ACC112 (cell line): ENCODE measurements around the gene LSAMP.

Experiments used
- H2AFZ ChIP-seq: fragments of 200-600 bp; sonication (generic); one replicate; pipeline ENCODE4 v1.6.0; 2017; ENCODE audit warnings: antibody characterized with exemption, low read length; ENCODE audit not compliant: unreplicated experiment
- H3K27ac ChIP-seq: fragments of 200-600 bp; sonication (generic); 2 replicates; pipeline ENCODE4 v1.5.1; 2014; ENCODE audit warnings: low read depth, mild to moderate bottlenecking, antibody characterized with exemption, low read length, moderate library complexity
- H3K27me3 ChIP-seq: fragments of 200-600 bp; sonication (generic); 2 replicates; pipeline ENCODE4 v1.6.1; 2014; ENCODE audit warnings: mild to moderate bottlenecking, antibody characterized with exemption, low read length, moderate library complexity, mixed read lengths; ENCODE audit not compliant: insufficient read depth
- H3K36me3 ChIP-seq: fragments of 200-600 bp; sonication (generic); 2 replicates; pipeline ENCODE4 v1.6.1; 2016; ENCODE audit warnings: mild to moderate bottlenecking, antibody characterized with exemption, low read length, moderate library complexity, mixed read lengths; ENCODE audit not compliant: insufficient read depth
- H3K4me1 ChIP-seq: fragments of 200-600 bp; sonication (generic); one replicate; pipeline ENCODE4 v1.6.1; 2016; ENCODE audit warnings: low read length, mixed read lengths; ENCODE audit not compliant: insufficient read depth, unreplicated experiment, control insufficient read depth
- H3K4me3 ChIP-seq: fragments of 200-600 bp; sonication (generic); 2 replicates; pipeline ENCODE4 v1.5.1; 2014; ENCODE audit warnings: mild to moderate bottlenecking, low read depth, low read length
- H3K79me2 ChIP-seq: fragments of 200-600 bp; sonication (generic); one replicate; pipeline ENCODE4 v1.6.0; 2016; ENCODE audit warnings: low read length; ENCODE audit not compliant: control insufficient read depth, unreplicated experiment, insufficient read depth

The LSAMP gene

GRCh38 chr3:116114586-116114985 lies 330.7 kb downstream of the LSAMP start:
- no peaks in the 10 kb centered on the region for H3K36me3 ChIP-seq
- H3K4me1 ChIP-seq, result no peaks in the 10 kb centered on the region
- H2AFZ ChIP-seq, result no peak overlapping the region
- no peaks in the 10 kb centered on the region for H3K27me3 ChIP-seq
- no peaks in the 10 kb centered on the region for H3K79me2 ChIP-seq
- no peak overlapping the region for H3K4me3 ChIP-seq
- no peak overlapping the region for H3K27ac ChIP-seq

- no peaks in the 10 kb centered on the region for H3K4me1 ChIP-seq
Observed at GRCh38 chr3:116112696-116113095, 332.6 kb downstream of the LSAMP start.

GRCh38 chr3:116111765-116112164 lies 333.5 kb downstream of the LSAMP start:
- no peaks in the 10 kb centered on the region for H3K27me3 ChIP-seq
- H3K4me3 ChIP-seq, result no peak overlapping the region
- no peaks in the 10 kb centered on the region for H3K4me1 ChIP-seq
- H3K36me3 ChIP-seq, result no peaks in the 10 kb centered on the region
- no peak overlapping the region for H2AFZ ChIP-seq
- H3K27ac ChIP-seq, result no peak overlapping the region
- H3K79me2 ChIP-seq, result no peaks in the 10 kb centered on the region

More at GRCh38 chr3:116112696-116113095, 332.6 kb downstream of the LSAMP start:
- Histone ChIP-seq H3K27ac (no peak overlapping the region), H3K79me2 (no peaks in the 10 kb centered on the region), H3K36me3 (no peaks in the 10 kb centered on the region), H2AFZ (no peak overlapping the region), H3K4me3 (no peak overlapping the region), H3K27me3 (no peaks in the 10 kb centered on the region)

GRCh38 chr3:116103868-116104530 lies 341.3 kb downstream of the LSAMP start:
- Histone ChIP-seq H3K4me1 (peaks cover 4% of the 10 kb centered on the region), H3K4me3 (no peak overlapping the region), H3K27ac (no peak overlapping the region), H3K27me3 (no peaks in the 10 kb centered on the region), H3K36me3 (no peaks in the 10 kb centered on the region), H3K79me2 (no peaks in the 10 kb centered on the region), H2AFZ (peak overlapping the region; percentile 39)

GRCh38 chr3:116102037-116102436 lies 343.2 kb downstream of the LSAMP start:
- Histone ChIP-seq H3K27ac (no peak overlapping the region), H3K79me2 (no peaks in the 10 kb centered on the region), H3K4me1 (peaks cover 4% of the 10 kb centered on the region), H2AFZ (no peak overlapping the region), H3K4me3 (no peak overlapping the region), H3K27me3 (no peaks in the 10 kb centered on the region), H3K36me3 (no peaks in the 10 kb centered on the region)

- H3K27me3 ChIP-seq, result no peaks in the 10 kb centered on the region
- H2AFZ ChIP-seq, result no peak overlapping the region
- H3K79me2 ChIP-seq, result no peaks in the 10 kb centered on the region
- H3K27ac ChIP-seq, result no peak overlapping the region
- H3K4me3 ChIP-seq, result no peak overlapping the region
- H3K4me1 ChIP-seq, result no peaks in the 10 kb centered on the region
- no peaks in the 10 kb centered on the region for H3K36me3 ChIP-seq
Observed at GRCh38 chr3:116097226-116097625, 348.1 kb downstream of the LSAMP start.

GRCh38 chr3:116096631-116097030 lies 348.7 kb downstream of the LSAMP start:
- no peaks in the 10 kb centered on the region for H3K4me1 ChIP-seq
- no peak overlapping the region for H2AFZ ChIP-seq
- H3K79me2 ChIP-seq, result no peaks in the 10 kb centered on the region
- no peak overlapping the region for H3K27ac ChIP-seq
- no peaks in the 10 kb centered on the region for H3K36me3 ChIP-seq
- H3K4me3 ChIP-seq, result no peak overlapping the region
- no peaks in the 10 kb centered on the region for H3K27me3 ChIP-seq

GRCh38 chr3:116093374-116093773 lies 351.9 kb downstream of the LSAMP start:
- no peaks in the 10 kb centered on the region for H3K36me3 ChIP-seq
- H3K79me2 ChIP-seq, result no peaks in the 10 kb centered on the region
- H3K27ac ChIP-seq, result no peak overlapping the region
- H3K4me3 ChIP-seq, result no peak overlapping the region
- no peak overlapping the region for H2AFZ ChIP-seq
- no peaks in the 10 kb centered on the region for H3K4me1 ChIP-seq
- no peaks in the 10 kb centered on the region for H3K27me3 ChIP-seq

GRCh38 chr3:116087426-116087825 lies 357.9 kb downstream of the LSAMP start:
- Histone ChIP-seq H3K4me1 (peaks cover 8% of the 10 kb centered on the region), H3K27ac (no peak overlapping the region), H3K36me3 (no peaks in the 10 kb centered on the region), H2AFZ (no peak overlapping the region), H3K79me2 (no peaks in the 10 kb centered on the region), H3K4me3 (no peak overlapping the region), H3K27me3 (no peaks in the 10 kb centered on the region)

- Histone ChIP-seq H2AFZ (no peak overlapping the region), H3K4me3 (no peak overlapping the region), H3K4me1 (peaks cover 8% of the 10 kb centered on the region), H3K36me3 (no peaks in the 10 kb centered on the region), H3K27ac (no peak overlapping the region), H3K27me3 (no peaks in the 10 kb centered on the region), H3K79me2 (no peaks in the 10 kb centered on the region)
Observed at GRCh38 chr3:116084999-116085791, 360.1 kb downstream of the LSAMP start.

- Histone ChIP-seq H2AFZ (no peak overlapping the region), H3K36me3 (no peaks in the 10 kb centered on the region), H3K4me3 (no peak overlapping the region), H3K79me2 (no peaks in the 10 kb centered on the region), H3K27me3 (no peaks in the 10 kb centered on the region), H3K27ac (no peak overlapping the region), H3K4me1 (peaks cover 8% of the 10 kb centered on the region)
Observed at GRCh38 chr3:116083683-116084082, 361.6 kb downstream of the LSAMP start.
